Measurements from ENCODE around the gene EGR2. TPM values are rescaled to one million over a fixed set of nuclear protein-coding genes. Genes with fewer than 3 reads are reported as not detected.

The EGR2 gene
- total and polyA plus RNA-seq, 5 donors from 2014 or later, result 0.13 to 7.5 (median 0.47) TPM

DNA sequence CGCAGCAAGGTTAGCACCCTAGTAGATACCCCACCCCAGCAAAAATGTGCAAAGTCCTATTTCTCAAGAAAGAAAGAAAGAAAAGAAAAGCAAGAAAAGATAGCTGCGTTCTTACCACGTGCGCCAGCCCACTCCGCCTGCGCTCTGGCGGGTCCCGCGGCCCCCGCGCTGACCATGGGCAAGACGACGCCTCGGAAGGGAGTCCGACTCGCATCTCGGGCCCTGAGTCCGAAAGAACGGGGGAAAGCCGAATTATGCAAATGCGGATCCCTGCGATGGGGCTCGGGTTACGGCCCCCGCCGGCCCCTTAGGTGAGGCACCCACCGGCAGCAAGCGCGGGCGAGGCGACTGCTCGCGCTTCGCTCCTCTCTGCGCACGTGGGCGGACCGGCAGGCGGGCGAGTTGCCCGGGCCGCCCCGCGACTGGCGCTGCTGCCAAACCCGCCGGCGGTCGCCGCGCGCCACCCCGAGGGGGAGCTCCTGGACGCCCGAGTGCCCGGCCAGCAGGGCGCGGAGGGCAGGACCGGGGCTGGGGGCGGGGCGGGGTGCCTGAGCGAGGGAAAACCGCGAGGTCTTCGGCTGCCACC, 2.4 kb upstream of the EGR2 start:
- H3K4me3 ChIP-seq (ENCODE audit: low read depth, low read length), result peak overlapping the region; percentile 62
- no peaks in the 10 kb centered on the region for H3K36me3 ChIP-seq (ENCODE audit: control insufficient read depth, insufficient read depth, low read length)
- H3K4me1 Mint-ChIP-seq, result peaks cover 10 to 38% (median 23%) of the 10 kb centered on the region in 4 donors
- no peaks in the 10 kb centered on the region for H3K9me3 ChIP-seq (ENCODE audit: control insufficient read depth in 2 of 2, low read length in 2 of 2)
- peaks cover 0 to 1% (median 0%) of the 10 kb centered on the region in 7 donors for H3K9me3 Mint-ChIP-seq
- peaks cover 36% of the 10 kb centered on the region for H3K27me3 ChIP-seq (ENCODE audit: control insufficient read depth, insufficient read depth, low read length)
- peak overlapping the region; percentile 95 to 98 (median 96) for H3K4me3 Mint-ChIP-seq
- no peaks in the 10 kb centered on the region for H3K36me3 Mint-ChIP-seq
- no peak overlapping the region for H3K27ac ChIP-seq (ENCODE audit: insufficient read depth, low read length, poor library complexity, severe bottlenecking)
- H3K4me1 ChIP-seq (ENCODE audit: control insufficient read depth, insufficient read depth, low read length, poor library complexity, severe bottlenecking), result peaks cover 47% of the 10 kb centered on the region
- H3K27me3 Mint-ChIP-seq, result peaks cover 73% of the 10 kb centered on the region
- DNase-seq, result peak; percentile 18 to 37 (median 29)
- no peak for ATAC-seq (ENCODE audit: low read depth in 2 of 2)
- H3K27ac Mint-ChIP-seq, result peak overlapping the region in 1 of 3 donors; percentile 73

DNA sequence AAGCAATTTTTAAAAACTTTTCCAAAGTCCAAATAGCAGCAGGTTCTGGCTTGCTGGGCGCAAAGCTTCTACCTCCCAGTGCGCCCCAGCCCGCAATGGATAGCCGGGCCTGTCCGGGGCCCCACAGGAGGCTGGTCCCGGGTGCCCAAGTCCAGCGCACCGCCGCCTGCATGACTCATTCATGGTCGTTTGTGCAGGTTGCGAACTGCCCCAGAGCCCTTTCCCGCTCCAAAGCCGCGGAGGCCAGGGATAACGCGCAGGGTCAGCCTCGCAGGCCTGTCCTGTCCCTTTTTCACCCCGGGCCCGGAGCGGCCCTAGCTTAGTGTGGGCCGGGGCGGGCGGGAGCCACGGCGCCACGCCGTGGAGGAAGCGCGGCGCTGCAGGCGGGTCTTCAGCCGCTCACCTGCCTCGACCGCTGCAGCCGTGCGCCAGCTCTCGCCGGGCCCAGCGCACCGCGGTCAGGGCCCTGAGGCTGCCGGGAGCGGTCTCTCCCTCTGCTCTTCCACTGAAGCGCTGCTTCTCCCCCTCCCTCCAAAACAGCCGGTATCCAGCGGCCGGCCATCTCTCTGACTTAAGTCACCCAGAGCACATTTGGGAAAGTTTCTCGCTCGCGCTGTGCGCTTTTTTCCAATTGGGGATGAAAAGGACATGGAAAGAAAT, 1.7 kb upstream of the EGR2 start:
- peak; percentile 53 to 73 (median 66) for DNase-seq
- Histone ChIP-seq H3K9me3 (ENCODE audit: control insufficient read depth in 2 of 2, low read length in 2 of 2) (no peaks in the 10 kb centered on the region), H3K27ac (ENCODE audit: insufficient read depth, low read length, poor library complexity, severe bottlenecking) (peak overlapping the region; percentile 88), H3K36me3 (ENCODE audit: control insufficient read depth, insufficient read depth, low read length) (no peaks in the 10 kb centered on the region), H3K4me3 (ENCODE audit: low read depth, low read length) (peak overlapping the region; percentile 94), H3K27me3 (ENCODE audit: control insufficient read depth, insufficient read depth, low read length) (peaks cover 34% of the 10 kb centered on the region), H3K4me1 (ENCODE audit: control insufficient read depth, insufficient read depth, low read length, poor library complexity, severe bottlenecking) (peaks cover 47% of the 10 kb centered on the region)
- peaks cover 10 to 42% (median 26%) of the 10 kb centered on the region in 4 donors for H3K4me1 Mint-ChIP-seq
- H3K9me3 Mint-ChIP-seq, result peaks cover 0 to 1% (median 0%) of the 10 kb centered on the region in 7 donors
- peak overlapping the region; percentile 95 to 98 (median 96) for H3K4me3 Mint-ChIP-seq
- peak; percentile 19 to 22 for ATAC-seq (ENCODE audit: low read depth in 2 of 2)
- peak overlapping the region; percentile 73 to 95 (median 94) for H3K27ac Mint-ChIP-seq
- H3K36me3 Mint-ChIP-seq, result no peaks in the 10 kb centered on the region
- peaks cover 77% of the 10 kb centered on the region for H3K27me3 Mint-ChIP-seq

DNA sequence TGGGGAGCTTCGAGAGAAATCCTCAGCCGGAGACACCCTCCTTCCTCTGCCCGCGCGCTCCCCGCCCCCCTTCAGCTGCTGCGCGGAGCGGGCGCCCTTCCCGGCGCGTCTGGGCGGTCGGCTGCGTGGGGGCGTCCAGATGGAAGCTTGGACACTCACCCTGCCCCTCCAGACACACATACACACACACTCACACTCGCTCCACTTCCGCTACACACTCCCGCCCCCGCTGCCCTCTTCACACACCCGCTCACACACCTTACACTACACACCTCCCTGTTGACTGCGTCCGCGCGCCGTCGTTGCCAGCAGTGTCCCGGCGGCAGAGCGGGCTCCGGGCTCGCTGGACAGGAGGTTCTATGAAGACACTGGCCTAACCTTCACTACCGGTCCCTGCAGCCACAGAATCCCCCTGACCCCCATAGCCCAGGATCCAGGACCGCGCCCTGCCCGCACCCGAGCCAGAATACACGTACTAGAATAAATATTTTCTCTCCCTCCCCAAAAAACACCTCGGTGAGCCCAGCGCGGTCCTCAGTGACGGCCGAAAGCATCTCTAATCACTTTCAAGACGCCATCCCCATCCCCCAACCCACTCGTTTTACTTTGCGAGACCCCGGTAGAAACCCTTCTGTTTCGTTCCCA, 1.1 kb upstream of the EGR2 start:
- peak overlapping the region; percentile 95 to 98 (median 96) for H3K4me3 Mint-ChIP-seq

DNA sequence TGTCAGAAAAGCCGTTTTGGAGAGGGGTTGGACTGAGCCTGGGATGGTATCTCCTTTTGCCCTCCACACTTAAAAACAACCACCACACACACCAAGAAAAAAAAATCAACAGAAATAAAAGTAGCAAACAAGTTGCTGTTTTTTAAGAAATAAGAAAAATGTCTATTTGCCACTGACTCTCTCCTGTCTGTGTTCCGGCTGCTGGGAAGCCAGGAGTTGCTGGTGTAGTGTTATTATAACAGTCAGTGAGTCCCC, 163 bp downstream of the EGR2 start:
- H3K4me3 ChIP-seq (ENCODE audit: low read depth, low read length), result peak overlapping the region; percentile 94
- no peaks in the 10 kb centered on the region for H3K36me3 ChIP-seq (ENCODE audit: control insufficient read depth, insufficient read depth, low read length)
- DNase-seq (no peak), ATAC-seq (ENCODE audit: low read depth in 2 of 2) (no peak)
- Mint-ChIP-seq H3K27ac (peak overlapping the region; percentile 91 to 95 (median 94)), H3K4me3 (peak overlapping the region; percentile 95 to 98 (median 96)), H3K27me3 (peaks cover 64% of the 10 kb centered on the region), H3K9me3 (peaks cover 0 to 1% (median 0%) of the 10 kb centered on the region in 7 donors), H3K4me1 (peaks cover 19 to 58% (median 38%) of the 10 kb centered on the region in 4 donors), H3K36me3 (no peaks in the 10 kb centered on the region)
- H3K4me1 ChIP-seq (ENCODE audit: control insufficient read depth, insufficient read depth, low read length, poor library complexity, severe bottlenecking), result peaks cover 51% of the 10 kb centered on the region
- H3K27ac ChIP-seq (ENCODE audit: insufficient read depth, low read length, poor library complexity, severe bottlenecking), result no peak overlapping the region
- peaks cover 23% of the 10 kb centered on the region for H3K27me3 ChIP-seq (ENCODE audit: control insufficient read depth, insufficient read depth, low read length)
- H3K9me3 ChIP-seq (ENCODE audit: control insufficient read depth in 2 of 2, low read length in 2 of 2), result no peaks in the 10 kb centered on the region

More for the DNA sequence above, 1.1 kb upstream of the EGR2 start:
- Mint-ChIP-seq H3K9me3 (peaks cover 0 to 1% (median 0%) of the 10 kb centered on the region in 7 donors), H3K4me1 (peaks cover 10 to 48% (median 30%) of the 10 kb centered on the region in 4 donors), H3K27ac (peak overlapping the region; percentile 63 to 95 (median 94)), H3K36me3 (no peaks in the 10 kb centered on the region), H3K27me3 (peaks cover 74% of the 10 kb centered on the region)
- H3K36me3 ChIP-seq (ENCODE audit: control insufficient read depth, insufficient read depth, low read length), result no peaks in the 10 kb centered on the region
- no peaks in the 10 kb centered on the region for H3K9me3 ChIP-seq (ENCODE audit: control insufficient read depth in 2 of 2, low read length in 2 of 2)
- H3K27ac ChIP-seq (ENCODE audit: insufficient read depth, low read length, poor library complexity, severe bottlenecking), result peak overlapping the region; percentile 88
- DNase-seq, result peak in 1 of 3 donors; percentile 30
- peaks cover 47% of the 10 kb centered on the region for H3K4me1 ChIP-seq (ENCODE audit: control insufficient read depth, insufficient read depth, low read length, poor library complexity, severe bottlenecking)
- peak overlapping the region; percentile 94 for H3K4me3 ChIP-seq (ENCODE audit: low read depth, low read length)
- ATAC-seq (ENCODE audit: low read depth in 2 of 2), result peak; percentile 6 to 10
- H3K27me3 ChIP-seq (ENCODE audit: control insufficient read depth, insufficient read depth, low read length), result peaks cover 31% of the 10 kb centered on the region

DNA sequence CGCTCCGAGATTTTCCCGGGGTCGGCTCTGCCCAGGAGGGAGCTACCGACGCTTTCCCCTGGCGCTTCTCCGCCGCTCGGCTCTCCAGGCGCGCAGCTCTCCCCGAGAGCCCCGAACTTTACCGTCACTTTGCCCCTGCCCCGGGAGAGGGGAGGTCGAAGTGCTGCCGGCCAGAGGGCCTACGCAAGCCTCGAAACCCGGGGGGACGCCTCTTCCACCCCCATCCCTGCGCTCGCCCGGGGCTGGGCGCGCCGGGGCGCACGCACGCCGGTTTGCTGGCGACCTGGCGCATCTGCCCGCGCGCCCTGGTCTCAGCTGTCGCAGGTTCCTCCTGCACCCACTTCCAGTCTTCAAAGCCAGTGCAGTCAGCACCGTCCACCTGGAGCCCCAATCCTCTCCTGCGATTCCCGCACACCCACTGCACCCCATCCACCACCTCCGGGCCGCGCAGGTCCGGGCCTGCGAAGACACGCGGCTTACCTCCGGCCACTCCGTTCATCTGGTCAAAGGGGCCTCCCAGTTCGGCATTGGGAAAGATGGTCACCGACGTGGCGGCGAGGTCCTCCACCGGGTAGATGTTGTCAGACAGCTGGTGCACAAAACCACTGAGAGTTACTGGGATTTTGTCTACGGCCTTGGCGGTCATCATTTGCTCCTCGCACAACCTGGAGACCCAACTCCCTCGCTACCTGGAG, 638 bp downstream of the EGR2 start:
- Mint-ChIP-seq H3K9me3 (peaks cover 0 to 1% (median 0%) of the 10 kb centered on the region in 7 donors), H3K4me3 (peak overlapping the region; percentile 95 to 98 (median 96)), H3K27ac (peak overlapping the region in 2 of 3 donors; percentile 94 to 95), H3K36me3 (no peaks in the 10 kb centered on the region), H3K4me1 (peaks cover 24 to 62% (median 43%) of the 10 kb centered on the region in 4 donors), H3K27me3 (peaks cover 60% of the 10 kb centered on the region)
- DNase-seq (peak in 2 of 3 donors; percentile 37 to 44), ATAC-seq (ENCODE audit: low read depth in 2 of 2) (no peak)
- H3K27ac ChIP-seq (ENCODE audit: insufficient read depth, low read length, poor library complexity, severe bottlenecking), result no peak overlapping the region
- peaks cover 51% of the 10 kb centered on the region for H3K4me1 ChIP-seq (ENCODE audit: control insufficient read depth, insufficient read depth, low read length, poor library complexity, severe bottlenecking)
- H3K27me3 ChIP-seq (ENCODE audit: control insufficient read depth, insufficient read depth, low read length), result peaks cover 19% of the 10 kb centered on the region
- no peaks in the 10 kb centered on the region for H3K36me3 ChIP-seq (ENCODE audit: control insufficient read depth, insufficient read depth, low read length)
- peak overlapping the region; percentile 94 for H3K4me3 ChIP-seq (ENCODE audit: low read depth, low read length)
- no peaks in the 10 kb centered on the region for H3K9me3 ChIP-seq (ENCODE audit: control insufficient read depth in 2 of 2, low read length in 2 of 2)

DNA sequence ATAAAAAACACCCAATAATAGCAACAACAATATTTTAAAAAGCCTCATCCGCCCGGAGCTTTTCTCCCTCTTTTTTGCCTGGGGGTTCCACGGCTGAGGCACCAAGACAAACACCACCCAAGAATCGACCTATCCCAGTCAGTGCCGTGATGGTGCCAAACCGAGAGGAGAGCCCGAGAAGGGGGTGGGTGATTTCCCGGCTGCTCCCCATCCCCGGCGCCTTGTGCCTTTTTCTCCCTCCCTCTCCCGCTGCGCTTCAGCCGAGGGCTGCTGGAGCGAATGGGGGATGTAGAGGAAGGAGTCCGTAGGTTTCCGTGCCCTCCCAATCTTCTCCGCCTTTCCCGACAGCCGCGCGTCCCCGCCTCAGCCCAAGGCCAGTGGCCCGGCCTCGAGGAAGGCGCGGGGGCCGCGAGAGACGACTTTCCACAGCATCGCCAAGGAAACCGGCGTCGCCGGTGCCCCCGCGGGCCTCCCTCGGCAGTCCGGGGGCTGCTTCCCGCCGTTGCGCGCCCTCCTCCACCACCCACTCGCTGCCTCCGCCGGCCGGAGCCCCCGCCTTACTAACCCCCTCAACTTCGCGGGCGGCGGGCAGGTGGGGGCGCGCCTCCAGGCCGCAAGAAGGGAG, 1.3 kb downstream of the EGR2 start:
- Histone ChIP-seq H3K4me1 (ENCODE audit: control insufficient read depth, insufficient read depth, low read length, poor library complexity, severe bottlenecking) (peaks cover 51% of the 10 kb centered on the region), H3K27me3 (ENCODE audit: control insufficient read depth, insufficient read depth, low read length) (peaks cover 12% of the 10 kb centered on the region), H3K27ac (ENCODE audit: insufficient read depth, low read length, poor library complexity, severe bottlenecking) (no peak overlapping the region), H3K36me3 (ENCODE audit: control insufficient read depth, insufficient read depth, low read length) (no peaks in the 10 kb centered on the region), H3K9me3 (ENCODE audit: control insufficient read depth in 2 of 2, low read length in 2 of 2) (no peaks in the 10 kb centered on the region), H3K4me3 (ENCODE audit: low read depth, low read length) (no peak overlapping the region)
- H3K4me1 Mint-ChIP-seq, result peaks cover 30 to 67% (median 49%) of the 10 kb centered on the region in 4 donors
- DNase-seq (peak in 1 of 3 donors; percentile 27), ATAC-seq (ENCODE audit: low read depth in 2 of 2) (no peak)
- H3K4me3 Mint-ChIP-seq, result peak overlapping the region; percentile 81 to 98 (median 96)
- H3K9me3 Mint-ChIP-seq, result peaks cover 0 to 1% (median 0%) of the 10 kb centered on the region in 7 donors
- H3K27ac Mint-ChIP-seq, result peak overlapping the region in 1 of 3 donors; percentile 57
- H3K27me3 Mint-ChIP-seq, result peaks cover 53% of the 10 kb centered on the region
- no peaks in the 10 kb centered on the region for H3K36me3 Mint-ChIP-seq

DNA sequence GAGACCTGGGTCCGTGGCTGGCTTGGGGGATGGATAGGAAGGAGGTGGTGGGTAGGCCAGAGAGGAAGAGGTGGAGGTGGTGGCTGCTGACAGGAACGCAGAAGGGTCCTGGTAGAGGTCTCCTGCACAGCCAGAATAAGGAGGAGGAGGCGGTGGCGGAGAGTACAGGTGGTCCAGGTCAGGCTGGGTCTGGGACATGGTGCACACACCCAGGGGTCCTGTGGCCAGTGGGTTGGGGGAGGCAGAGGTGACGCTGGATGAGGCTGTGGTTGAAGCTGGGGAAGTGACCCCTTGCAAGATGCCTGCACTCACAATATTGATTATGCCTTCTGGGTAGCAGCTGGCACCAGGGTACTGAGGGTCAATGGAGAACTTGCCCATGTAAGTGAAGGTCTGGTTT, 2.2 kb downstream of the EGR2 start:
- H3K4me3 ChIP-seq (ENCODE audit: low read depth, low read length), result no peak overlapping the region
- no peaks in the 10 kb centered on the region for H3K9me3 ChIP-seq (ENCODE audit: control insufficient read depth in 2 of 2, low read length in 2 of 2)
- no peak for ATAC-seq (ENCODE audit: low read depth in 2 of 2)
- H3K9me3 Mint-ChIP-seq, result peaks cover 0 to 1% (median 0%) of the 10 kb centered on the region in 7 donors
- no peak overlapping the region for H3K27ac ChIP-seq (ENCODE audit: insufficient read depth, low read length, poor library complexity, severe bottlenecking)
- no peak for DNase-seq
- peaks cover 49% of the 10 kb centered on the region for H3K4me1 ChIP-seq (ENCODE audit: control insufficient read depth, insufficient read depth, low read length, poor library complexity, severe bottlenecking)
- H3K4me1 Mint-ChIP-seq, result peaks cover 31 to 67% (median 51%) of the 10 kb centered on the region in 4 donors
- H3K4me3 Mint-ChIP-seq, result peak overlapping the region; percentile 75 to 98 (median 88)
- H3K27me3 Mint-ChIP-seq, result peaks cover 44% of the 10 kb centered on the region
- H3K27ac Mint-ChIP-seq, result peak overlapping the region in 2 of 3 donors; percentile 73 to 84
- H3K36me3 ChIP-seq (ENCODE audit: control insufficient read depth, insufficient read depth, low read length), result no peaks in the 10 kb centered on the region
- peaks cover 4% of the 10 kb centered on the region for H3K27me3 ChIP-seq (ENCODE audit: control insufficient read depth, insufficient read depth, low read length)
- H3K36me3 Mint-ChIP-seq, result no peaks in the 10 kb centered on the region

Measured in CD4-positive, CD25-positive, alpha-beta regulatory T cell (primary cell).